ENCODE data around the gene SRGAP3.

Gene SRGAP3

DNA sequence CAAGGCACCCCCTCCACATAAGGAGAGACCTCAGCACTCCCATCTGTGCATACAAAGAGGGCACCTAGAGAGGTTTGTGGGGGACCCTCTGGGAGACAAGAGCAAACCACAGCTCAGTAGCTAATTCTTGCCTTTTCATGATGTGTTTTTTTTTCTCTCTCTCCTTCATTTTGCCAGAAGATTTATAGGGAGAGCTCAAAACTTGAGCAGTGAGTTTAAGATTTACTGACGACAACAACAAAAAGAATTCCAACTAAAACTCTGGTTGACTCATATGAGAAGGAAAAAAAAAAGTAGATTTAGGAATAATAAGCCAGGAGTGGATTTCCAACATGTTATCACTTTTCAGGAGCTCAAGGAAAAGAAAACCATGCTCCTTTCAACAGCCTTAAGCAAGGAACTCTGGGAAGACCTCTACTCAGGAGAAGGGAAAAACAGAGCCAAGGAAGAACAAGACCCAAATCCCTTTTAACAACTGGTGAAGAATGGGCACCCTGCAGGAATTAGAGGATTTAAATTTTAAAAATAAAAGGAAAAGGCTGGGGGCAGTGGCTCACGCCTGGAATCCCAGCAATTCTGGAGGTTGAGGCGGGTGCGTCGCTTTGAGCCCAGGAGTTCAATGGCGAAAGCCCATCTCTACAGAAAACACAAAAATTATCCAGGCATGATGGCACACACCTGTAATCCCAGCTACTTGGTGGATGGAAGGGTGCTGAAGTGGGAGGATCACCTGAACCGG, 228.0 kb downstream of the SRGAP3 start:
- DNase-seq (ENCODE audit: low read depth, low spot score) = no peak

DNA sequence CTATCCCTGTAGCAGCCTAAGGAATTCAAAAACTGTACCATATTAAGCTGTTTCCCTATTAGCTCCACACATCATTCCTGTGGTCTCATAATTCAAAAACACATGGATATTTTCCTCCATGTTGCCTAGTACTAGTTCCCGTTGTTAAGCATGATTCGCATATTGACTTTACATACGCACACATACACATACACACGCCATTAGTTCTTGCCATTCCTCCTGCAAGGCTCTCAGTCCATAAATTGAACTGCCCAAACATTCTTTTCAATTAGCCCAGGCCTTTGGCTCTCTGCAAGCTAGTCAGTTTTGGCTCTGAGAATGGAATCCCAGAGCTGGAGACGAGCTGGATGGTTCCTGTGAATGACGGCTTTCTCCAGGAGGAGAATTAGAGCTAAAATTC, 229.0 kb downstream of the SRGAP3 start:
- no peak for DNase-seq (ENCODE audit: low read depth, low spot score)

DNA sequence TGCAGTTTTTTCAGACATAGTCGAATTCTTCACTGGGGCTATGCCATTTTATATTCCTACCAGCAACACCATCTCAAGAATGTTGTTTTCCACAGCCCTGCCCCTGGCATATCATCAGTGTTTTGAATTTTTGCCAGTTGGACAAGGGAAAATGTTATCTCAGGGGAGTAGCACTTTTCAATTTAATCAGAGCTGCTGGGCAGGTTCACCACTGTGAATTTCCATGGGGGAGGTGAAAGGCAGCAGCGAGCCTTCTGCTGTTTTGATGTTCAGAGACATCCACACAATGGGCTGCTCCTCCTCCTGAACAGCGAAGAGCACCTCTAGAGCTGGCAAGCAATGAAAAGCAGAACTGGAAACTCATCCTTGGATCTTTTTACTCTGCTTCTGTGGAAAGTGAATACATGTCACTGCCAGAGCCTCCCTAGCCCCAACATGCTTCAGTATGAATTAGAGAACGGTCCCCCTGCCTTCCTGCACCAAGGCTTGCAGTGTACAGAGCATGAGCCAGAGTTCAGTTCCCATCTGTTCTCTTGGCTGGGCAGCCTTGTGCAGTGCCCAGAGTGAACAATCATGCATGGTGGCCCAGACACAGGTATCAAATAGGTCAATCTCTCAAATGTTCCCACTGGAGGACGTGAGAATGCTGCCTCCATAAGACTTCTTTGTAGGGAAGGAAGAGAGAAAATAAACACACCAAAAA, 230.0 kb downstream of the SRGAP3 start:
- DNase-seq (ENCODE audit: low read depth, low spot score) = no peak

DNA sequence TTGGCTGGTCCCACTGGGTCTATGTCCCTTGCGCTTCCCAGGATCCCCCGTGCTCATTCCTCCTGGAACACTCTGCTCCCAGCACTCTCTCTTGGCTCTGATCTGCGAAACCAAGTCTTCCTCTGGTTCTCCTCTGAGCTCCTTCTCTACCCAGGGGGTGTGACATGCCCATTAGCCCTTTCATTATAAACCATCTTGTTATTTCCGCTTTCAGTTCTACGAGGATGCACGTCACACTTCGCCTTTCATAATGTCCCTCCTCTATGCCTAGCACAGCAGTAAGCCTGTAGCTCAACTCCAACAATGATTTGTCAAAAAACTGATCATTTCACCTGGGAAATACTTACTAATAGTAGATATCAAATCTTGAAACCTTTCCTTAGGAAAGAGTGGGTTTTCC, 234.2 kb downstream of the SRGAP3 start:
- DNase-seq (ENCODE audit: low read depth, low spot score) = no peak

DNA sequence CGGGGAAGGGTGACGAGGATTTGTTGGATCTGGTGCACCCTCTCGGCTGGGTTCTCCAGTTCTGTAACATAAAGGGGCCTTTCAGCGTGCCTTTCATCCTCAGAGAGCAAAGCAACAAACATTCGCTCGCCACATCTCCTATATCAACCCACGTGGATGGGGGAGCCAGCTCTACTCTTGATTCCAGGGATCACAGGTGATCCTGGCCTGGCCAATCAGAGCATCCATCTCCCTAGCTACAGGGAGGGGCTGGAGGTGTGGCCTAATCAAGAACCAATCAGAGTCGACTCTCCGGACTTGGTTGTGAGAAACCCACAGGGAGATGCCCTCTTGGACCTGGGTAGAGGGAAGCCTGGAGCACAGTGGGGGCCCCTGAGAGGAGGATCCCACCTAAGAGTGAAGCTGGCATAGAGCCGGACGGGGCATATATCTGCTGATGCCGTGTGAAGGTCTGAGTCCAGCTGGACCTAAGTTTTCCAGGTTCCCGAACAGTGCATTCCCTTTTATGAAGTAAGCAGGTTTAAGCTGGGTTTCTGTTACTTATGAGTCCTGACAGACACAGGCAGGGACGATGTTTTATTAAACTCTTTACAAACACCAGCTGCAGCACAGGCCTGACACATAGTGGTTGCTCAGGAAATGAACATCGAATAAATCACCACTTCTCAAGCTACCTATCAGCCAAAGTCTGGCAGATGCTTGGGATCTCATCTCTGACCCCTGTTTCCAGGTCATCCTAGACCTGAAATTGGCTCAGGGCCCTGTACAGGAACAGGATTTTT, 235.5 kb downstream of the SRGAP3 start:
- no peak for DNase-seq (ENCODE audit: low read depth, low spot score)

DNA sequence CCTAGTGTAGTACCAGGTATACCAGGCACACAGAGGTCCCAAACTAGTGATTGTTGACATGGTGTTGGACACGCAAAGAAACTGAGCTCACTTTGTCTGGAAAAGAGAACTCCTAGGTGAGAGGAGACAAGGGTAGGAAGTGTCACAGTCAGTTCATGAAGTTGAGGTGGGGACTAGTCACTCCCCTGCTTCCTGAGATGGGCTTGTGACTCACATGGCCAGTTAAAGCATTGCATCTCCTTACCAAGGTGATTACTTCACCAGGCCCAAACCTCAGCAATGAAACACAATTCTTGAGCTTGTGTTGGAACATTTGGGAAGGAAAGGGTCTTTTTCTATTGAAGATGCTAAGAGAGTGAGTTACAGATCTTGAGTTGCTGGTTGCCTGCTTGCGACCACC, 236.9 kb downstream of the SRGAP3 start:
- DNase-seq (ENCODE audit: low read depth, low spot score) = no peak

DNA sequence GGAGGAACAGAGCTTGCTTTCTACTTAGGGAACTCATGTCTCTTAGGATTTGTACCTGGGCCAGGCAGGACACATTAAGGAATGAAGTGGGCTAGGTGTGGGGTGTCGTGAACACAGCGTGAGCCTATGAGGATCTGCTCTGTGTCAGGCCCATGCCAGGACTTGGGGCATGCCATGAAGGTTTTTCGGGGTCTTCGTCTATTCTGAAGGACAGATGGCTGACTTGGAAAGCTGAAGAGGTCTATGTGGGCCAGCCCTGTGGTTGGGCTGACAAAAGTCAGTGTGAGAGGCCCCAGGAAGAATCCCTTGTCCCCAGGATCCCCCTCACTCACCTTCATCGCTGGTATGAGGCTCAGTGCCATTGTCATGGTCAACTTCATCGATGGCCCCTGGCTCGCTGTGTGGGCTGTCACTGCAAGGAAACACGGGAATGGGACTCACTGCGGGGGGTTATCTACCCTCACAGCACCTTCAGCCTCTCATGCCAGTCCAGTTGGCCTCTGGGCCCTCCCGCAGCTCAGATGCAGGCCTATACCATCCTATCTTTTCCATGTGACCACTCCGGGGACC, 239.4 kb downstream of the SRGAP3 start:
- no peak for DNase-seq (ENCODE audit: low read depth, low spot score)

DNA sequence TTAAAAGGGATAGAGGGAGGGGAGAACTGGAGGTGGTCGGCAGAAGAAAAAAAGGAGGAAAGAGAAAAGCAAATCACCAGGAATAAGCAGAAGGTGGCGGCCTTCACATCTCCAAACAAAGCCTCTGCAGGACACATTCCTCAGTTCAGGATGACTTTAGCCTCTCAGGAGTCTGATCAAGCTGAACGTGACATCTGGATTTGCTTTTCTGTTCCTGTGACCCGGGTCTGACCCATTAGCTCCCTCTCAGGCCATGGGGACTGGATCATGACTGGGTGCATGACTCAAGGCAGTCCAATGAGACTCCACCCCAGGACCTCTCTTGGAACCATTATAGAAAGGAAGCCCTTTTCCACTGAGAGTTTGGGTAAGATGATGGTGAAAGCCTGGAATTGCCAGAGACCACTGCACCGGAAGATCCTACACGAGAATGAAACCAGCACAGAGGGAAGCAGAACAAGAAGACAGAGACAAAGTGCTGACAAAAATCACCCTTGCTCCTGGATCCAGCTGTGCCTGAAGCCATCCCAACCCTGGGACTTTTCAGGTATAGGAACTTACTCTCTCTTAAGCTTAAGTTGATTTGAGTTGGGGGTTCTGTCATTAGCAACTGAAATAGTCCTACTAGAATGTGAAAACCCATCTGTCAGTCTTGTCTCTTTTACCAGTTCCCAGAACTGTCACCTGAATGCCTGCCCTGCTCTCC, 240.7 kb downstream of the SRGAP3 start:
- no peak for DNase-seq (ENCODE audit: low read depth, low spot score)

DNA sequence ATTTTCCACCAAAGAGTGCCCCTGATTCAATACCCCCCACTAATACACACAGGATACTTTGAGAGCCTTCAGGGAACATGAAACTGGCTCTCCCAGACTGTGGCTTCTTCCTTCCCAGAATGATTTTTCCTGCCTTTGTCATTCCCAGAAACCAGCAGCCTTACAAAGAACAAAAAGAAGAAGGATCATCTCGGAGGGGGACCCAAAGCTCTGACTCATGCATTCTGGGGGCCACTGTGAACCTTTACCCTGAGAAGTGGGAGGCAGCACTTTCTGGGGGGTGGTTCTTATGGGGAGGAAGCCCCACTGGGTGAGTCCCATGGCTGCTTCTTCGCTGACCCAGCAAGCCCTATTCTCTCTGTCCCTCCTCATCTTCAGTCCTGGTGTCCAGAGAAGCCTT, 241.5 kb downstream of the SRGAP3 start:
- DNase-seq (ENCODE audit: low read depth, low spot score) = no peak

DNA sequence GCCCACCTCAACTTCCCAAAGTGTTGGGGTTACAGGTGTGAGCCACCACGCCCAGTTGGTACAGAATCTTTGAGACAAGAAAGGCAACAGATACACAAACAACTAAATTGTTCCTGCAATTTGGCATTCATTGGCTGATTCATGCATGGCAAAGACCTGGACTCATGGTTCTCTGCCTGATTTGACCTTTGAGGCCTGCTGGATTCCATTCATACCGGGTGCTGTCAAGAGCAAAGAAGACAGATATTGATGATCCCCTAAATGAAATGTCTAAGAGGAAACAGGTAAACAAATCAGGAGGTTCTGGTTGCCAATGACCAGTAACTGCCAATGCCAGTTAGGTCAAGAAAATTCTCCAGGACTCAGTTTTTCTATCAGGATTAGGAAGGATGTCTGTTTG, 242.2 kb downstream of the SRGAP3 start:
- no peak for DNase-seq (ENCODE audit: low read depth, low spot score)

DNA sequence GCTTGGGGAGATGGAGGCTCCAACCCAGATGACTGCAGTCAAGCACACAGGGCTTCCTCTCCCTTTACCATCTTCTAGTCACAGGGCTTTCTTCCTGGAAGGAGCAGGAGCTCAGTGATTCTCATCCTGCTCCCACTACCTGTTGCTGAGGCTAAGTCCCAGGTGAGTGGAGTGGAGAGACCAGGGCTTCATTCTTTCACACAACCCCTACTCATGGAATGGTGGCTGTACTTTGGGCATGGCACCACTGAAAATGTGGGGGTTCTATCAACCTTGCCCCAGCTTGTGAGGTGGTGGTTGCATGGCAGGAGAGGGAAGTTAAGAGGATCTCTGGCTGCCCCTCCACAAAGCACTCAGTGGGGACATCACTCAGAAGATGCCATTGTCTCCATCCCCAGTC, 249.4 kb downstream of the SRGAP3 start:
- no peak for DNase-seq (ENCODE audit: low read depth, low spot score)

DNA sequence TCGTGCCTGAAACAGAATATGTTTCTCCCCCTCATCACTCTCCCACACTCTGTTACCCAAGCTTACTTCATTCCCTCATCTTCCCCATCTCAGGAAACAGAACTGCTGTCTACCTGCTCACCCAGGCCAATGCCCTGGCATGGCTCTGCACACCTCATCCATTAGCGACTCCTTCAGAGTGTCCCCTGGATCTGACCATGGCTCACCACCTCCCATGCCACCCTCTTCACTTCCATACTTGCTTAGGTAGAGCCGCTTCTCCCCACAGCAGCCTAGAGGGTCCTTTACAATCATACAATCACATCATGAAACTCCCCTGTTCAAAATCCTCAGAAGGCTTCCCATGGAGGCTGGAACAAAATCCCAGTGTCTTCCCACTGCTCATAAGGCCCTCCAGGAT, 252.3 kb downstream of the SRGAP3 start:
- no peak for DNase-seq (ENCODE audit: low read depth, low spot score)

DNA sequence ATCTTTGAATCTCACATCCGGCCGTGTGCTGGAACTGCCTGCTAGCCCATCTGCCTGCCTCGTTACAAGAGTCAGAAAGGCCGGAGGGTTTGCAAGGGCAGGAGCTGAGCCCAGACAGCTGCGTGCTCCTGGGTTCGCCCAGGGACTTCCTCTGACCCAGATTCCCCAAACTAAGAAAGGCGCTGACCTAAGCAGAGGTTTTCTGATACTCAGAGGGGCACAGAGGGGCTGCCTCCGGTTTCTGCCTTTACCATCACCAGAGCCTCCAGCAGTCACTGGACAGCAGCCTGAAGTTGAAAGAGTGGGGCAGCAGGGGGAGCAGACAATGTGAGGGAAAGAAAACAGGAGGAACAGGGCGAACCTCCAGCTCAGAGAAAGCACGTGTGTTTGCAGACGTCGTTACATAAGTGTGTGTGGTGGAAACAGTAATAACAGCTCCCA, 252.7 kb downstream of the SRGAP3 start:
- no peak for DNase-seq (ENCODE audit: low read depth, low spot score)

DNA sequence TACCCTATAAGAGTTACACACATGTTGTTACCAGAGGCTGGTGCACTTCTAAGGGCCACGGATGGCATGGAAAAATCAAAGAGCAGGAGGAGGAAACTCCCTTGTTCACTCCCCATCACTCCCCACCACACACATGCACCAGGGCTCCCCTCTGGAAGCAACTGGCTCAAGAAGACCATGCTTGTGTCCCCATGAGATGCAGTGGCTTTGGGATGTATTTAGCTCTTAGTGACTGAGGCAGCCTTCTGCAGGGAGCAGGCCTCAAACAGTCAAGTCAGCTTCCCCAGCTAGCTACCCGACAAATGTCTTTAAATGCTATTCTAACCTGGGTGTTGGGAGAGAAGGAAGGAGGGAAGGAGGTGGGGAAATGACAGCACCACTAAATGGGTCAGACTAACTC, 253.2 kb downstream of the SRGAP3 start:
- no peak for DNase-seq (ENCODE audit: low read depth, low spot score)

DNA sequence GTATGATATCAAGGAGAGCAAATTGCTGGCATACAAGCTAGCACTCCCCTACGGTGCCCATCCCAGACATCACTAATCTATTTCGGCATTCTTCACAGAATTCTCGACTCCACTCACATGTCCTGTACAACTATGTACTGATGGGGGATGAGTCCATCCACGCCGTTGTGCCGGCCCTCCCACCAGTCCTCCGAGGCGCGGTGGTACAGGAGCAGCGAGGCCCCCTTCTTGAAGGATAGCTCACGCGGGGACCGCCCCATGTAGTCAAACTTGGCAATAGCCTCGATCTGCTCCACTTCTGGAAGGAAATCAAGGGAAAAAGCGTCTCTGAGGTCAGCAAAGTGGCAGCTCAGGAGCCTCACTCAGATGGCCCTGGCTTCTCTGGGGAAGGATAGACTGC, 255.2 kb downstream of the SRGAP3 start:
- no peak for DNase-seq (ENCODE audit: low read depth, low spot score)

DNA sequence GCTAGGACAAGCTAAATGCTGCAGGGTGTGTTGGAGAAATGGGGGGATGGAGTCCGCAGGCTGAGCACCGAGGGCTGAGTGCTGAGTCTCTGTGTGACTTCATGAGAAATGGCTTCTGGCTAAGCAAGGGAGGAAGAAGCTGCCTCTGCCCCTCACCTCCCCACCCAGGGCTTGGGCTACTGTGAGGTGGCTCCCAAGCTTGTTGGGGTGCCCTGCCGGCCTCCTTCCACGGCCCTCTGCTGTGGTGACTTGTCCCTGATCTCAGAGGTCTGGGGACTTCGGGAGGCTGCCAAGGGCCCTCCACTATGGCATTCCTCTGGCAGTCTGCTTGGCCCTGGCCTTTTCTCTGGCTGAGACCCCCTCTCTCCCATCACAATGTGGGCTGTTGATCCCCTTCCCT, 256.1 kb downstream of the SRGAP3 start:
- DNase-seq (ENCODE audit: low read depth, low spot score) = no peak

DNA sequence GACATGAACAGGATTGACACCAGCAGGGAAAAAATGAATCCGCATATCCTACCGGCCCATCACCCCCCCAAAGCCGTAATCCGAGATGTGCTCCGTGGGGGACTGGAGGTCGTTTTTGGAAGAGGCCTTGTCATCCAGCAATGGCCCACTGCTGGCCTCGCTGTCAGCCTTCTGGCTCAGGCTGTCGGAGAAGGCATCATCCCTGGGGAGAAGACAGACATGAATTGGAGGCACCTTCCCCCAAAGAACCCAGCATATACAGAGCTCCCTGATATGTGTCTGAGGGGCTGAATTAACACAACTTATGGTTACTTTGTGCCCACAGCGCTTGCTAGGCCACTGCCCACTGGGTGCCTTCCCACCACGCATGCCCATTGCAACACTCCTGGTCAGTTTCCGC, 256.6 kb downstream of the SRGAP3 start:
- DNase-seq (ENCODE audit: low read depth, low spot score) = no peak

DNA sequence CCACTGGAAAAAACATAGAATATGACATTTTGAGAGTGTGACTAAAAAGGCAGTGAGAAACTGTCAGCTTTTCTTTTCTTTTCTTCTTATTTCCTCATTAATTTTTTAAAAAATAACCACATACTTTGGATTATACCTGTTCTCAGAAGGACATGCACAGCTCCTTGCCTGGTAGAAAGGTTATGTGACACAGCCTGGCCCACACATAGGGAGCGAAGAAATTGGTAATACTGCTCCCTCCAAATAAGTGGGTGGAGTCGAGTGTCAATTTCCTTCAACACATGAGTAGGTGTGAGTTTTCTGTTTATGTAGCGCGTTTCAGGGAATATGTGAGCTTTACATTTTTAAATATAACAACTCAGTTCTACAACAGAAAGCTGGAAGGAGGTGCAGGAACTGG, 257.2 kb downstream of the SRGAP3 start:
- no peak for DNase-seq (ENCODE audit: low read depth, low spot score)

DNA sequence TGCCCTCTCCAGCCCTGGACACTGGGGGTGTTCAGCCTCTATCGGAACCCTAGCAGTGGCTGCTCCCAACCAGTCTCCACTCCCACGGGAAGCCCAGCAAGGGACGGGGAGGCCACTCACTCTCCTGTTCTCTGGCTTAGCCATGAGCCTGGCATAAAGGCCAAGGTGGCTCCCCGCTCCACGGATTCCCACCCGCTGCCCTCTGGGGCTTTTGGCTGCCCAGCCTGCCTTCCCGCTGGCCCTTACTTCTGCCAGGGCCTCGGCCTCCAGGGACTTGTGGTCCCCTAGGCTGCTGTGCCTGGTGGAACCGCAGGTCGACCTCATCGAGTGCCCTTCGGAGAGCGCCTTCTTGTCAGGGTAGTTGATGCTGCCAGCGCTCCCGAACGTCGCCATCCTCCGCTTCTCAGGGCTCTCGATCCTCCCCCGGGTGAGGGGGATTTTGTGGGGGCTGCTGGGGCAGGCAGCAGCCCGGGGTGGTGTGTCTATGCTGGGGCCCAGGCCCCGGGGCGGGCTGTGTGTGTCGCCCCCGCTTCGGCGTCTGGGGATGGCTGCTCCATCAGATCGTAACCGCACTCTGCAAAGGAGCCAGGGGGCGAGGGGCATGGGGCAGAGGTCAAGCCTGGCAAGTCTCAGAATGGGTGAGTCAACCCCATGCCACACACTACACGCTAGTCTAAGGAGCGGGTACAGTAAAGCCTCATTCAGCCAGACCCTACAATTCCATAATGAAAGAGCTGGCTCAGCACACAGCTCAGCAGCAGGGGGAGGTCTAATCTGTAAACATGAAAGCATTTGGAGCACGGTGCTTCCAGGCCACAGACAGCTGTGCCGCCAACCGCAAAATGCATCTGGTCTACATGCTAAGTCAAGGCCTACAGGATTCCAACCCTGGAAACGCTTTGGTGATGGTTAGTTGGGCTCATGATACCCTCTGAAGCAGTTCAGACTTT, 258.9 kb downstream of the SRGAP3 start:
- DNase-seq (ENCODE audit: low read depth, low spot score) = peak; percentile 80

DNA sequence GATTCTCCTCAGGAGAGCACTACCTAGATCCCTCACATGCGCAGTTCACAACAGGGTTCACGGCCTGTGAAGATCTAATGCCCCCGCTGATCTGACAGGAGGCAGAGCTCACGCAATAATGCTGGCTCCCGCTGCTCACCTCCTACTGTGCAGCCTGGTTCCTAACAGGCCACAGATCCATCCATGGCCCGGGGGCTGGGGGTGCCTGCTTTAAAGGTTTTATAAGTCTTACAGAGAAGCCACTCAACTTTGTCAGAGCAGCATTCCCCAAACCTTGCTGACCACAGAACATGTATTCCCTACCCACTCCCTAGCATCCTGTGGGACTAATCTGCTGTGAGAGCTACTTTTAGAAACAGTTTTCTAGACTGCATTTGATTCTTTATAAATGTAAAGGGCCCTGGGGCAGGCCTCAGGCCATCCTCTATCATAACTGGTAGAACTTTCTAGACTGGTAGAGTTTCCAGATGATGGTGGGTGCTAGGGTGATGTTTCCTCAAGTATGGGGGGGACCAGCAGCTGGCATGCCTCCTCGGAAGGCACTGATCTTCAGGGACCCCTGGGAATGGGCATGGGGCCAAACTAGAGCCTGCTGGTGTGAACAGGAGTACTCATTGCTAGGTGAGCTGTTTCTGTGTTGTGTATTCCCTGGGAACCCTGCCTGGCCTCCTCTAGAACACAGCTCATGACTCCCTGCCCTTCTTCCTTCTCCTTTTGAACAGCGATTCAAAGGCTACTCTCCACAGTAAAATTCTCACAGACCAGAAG, 260.5 kb downstream of the SRGAP3 start:
- DNase-seq (ENCODE audit: low read depth, low spot score) = no peak
